GM18909 (cell line): ENCODE results near the gene PARD3B.

Experiments
- ATAC-seq: cut with Tn5 transposase; IDR thresholded peaks from one replicate; pipeline ENCODE4 v1.9.1; 2021; ENCODE audit warnings: mild to moderate bottlenecking; ENCODE audit not compliant: unreplicated experiment, poor library complexity

Gene PARD3B

GRCh38 chr2:205070889-205071288, 525.6 kb downstream of the PARD3B start:
- no peak for ATAC-seq

- no peak for ATAC-seq
Observed at GRCh38 chr2:205073433-205074020, 528.3 kb downstream of the PARD3B start.

GRCh38 chr2:205076405-205076804, 531.1 kb downstream of the PARD3B start:
- no peak for ATAC-seq

GRCh38 chr2:205077159-205077558, 531.9 kb downstream of the PARD3B start:
- ATAC-seq: no peak

GRCh38 chr2:205078762-205079161, 533.5 kb downstream of the PARD3B start:
- ATAC-seq: no peak

GRCh38 chr2:205079173-205079572, 533.9 kb downstream of the PARD3B start:
- no peak for ATAC-seq

GRCh38 chr2:205086662-205087061, 541.4 kb downstream of the PARD3B start:
- ATAC-seq: no peak

- no peak for ATAC-seq
Observed at GRCh38 chr2:205087862-205088261, 542.6 kb downstream of the PARD3B start.

- ATAC-seq: no peak
Observed at GRCh38 chr2:205089958-205090357, 544.7 kb downstream of the PARD3B start.

GRCh38 chr2:205091411-205091810, 546.1 kb downstream of the PARD3B start:
- no peak for ATAC-seq

- ATAC-seq: no peak
Observed at GRCh38 chr2:205094031-205094430, 548.8 kb downstream of the PARD3B start.

- ATAC-seq: no peak
Observed at GRCh38 chr2:205103699-205104098, 558.4 kb downstream of the PARD3B start.

- no peak for ATAC-seq
Observed at GRCh38 chr2:205107810-205108209, 562.5 kb downstream of the PARD3B start.

- ATAC-seq: no peak
Observed at GRCh38 chr2:205115511-205115910, 570.2 kb downstream of the PARD3B start.

- no peak for ATAC-seq
Observed at GRCh38 chr2:205117125-205117524, 571.9 kb downstream of the PARD3B start.

- ATAC-seq: no peak
Observed at GRCh38 chr2:205119136-205119535, 573.9 kb downstream of the PARD3B start.

GRCh38 chr2:205128726-205129125, 583.5 kb downstream of the PARD3B start:
- ATAC-seq: no peak

- ATAC-seq: no peak
Observed at GRCh38 chr2:205129531-205129930, 584.3 kb downstream of the PARD3B start.

GRCh38 chr2:205130111-205130829, 585.0 kb downstream of the PARD3B start:
- ATAC-seq: no peak

GRCh38 chr2:205133544-205133943, 588.3 kb downstream of the PARD3B start:
- ATAC-seq: no peak

- ATAC-seq: no peak
Observed at GRCh38 chr2:205138735-205139134, 593.5 kb downstream of the PARD3B start.

- peak; percentile 85 for ATAC-seq
Observed at GRCh38 chr2:205139822-205140463, 594.7 kb downstream of the PARD3B start.
